GM18519 (cell line): ENCODE measurements around the gene SLC9C2.
"Not testable (repeated sequence)": the region's sequence is repeated elsewhere in the genome, so short reads cannot be mapped to it uniquely, and the experiment has no call there.

Source experiments
- ATAC-seq: cut with Tn5 transposase; IDR thresholded peaks from one replicate; pipeline ENCODE4 v1.9.1; 2021; ENCODE audit warnings: mild to moderate bottlenecking, moderate library complexity; ENCODE audit not compliant: unreplicated experiment, low FRiP score

Gene SLC9C2

GRCh38 chr1:173529106-173529505 is 73.8 kb downstream of the SLC9C2 start:
- no peak for ATAC-seq

- no peak for ATAC-seq
These were observed 75.6 kb downstream of the SLC9C2 start for GRCh38 chr1:173527151-173527826.

GRCh38 chr1:173525926-173526325 is 76.9 kb downstream of the SLC9C2 start:
- ATAC-seq, result no peak

GRCh38 chr1:173523329-173523728 is 79.5 kb downstream of the SLC9C2 start:
- no peak for ATAC-seq

- ATAC-seq, result no peak
These were observed 82.1 kb downstream of the SLC9C2 start for GRCh38 chr1:173520799-173521198.

- ATAC-seq, result not testable (repeated sequence)
These were observed 88.4 kb downstream of the SLC9C2 start for GRCh38 chr1:173514503-173514902.

- ATAC-seq, result no peak
These were observed 93.1 kb downstream of the SLC9C2 start for GRCh38 chr1:173509797-173510196.

GRCh38 chr1:173508541-173508940 is 94.3 kb downstream of the SLC9C2 start:
- no peak for ATAC-seq

GRCh38 chr1:173507847-173508209 is 95.0 kb downstream of the SLC9C2 start:
- no peak for ATAC-seq

GRCh38 chr1:173507205-173507846 is 95.5 kb downstream of the SLC9C2 start:
- ATAC-seq, result no peak

GRCh38 chr1:173506437-173506836 is 96.4 kb downstream of the SLC9C2 start:
- no peak for ATAC-seq

- no peak for ATAC-seq
These were observed 97.5 kb downstream of the SLC9C2 start for GRCh38 chr1:173505391-173505790.

- ATAC-seq, result no peak
These were observed 98.6 kb downstream of the SLC9C2 start for GRCh38 chr1:173504268-173504667.

- ATAC-seq, result no peak
These were observed 99.5 kb downstream of the SLC9C2 start for GRCh38 chr1:173503391-173503790.

- ATAC-seq, result no peak
These were observed 100.8 kb downstream of the SLC9C2 start for GRCh38 chr1:173502104-173502503.

- ATAC-seq, result no peak
These were observed 103.1 kb downstream of the SLC9C2 start for GRCh38 chr1:173499729-173500128.

- ATAC-seq, result no peak
These were observed 106.0 kb downstream of the SLC9C2 start for GRCh38 chr1:173496757-173497320.

GRCh38 chr1:173495609-173496267 is 107.1 kb downstream of the SLC9C2 start:
- no peak for ATAC-seq

GRCh38 chr1:173493125-173493524 is 109.7 kb downstream of the SLC9C2 start:
- ATAC-seq, result not testable (repeated sequence)

- no peak for ATAC-seq
These were observed 111.4 kb downstream of the SLC9C2 start for GRCh38 chr1:173491508-173491907.

GRCh38 chr1:173489929-173490328 is 112.9 kb downstream of the SLC9C2 start:
- ATAC-seq, result no peak
